GM23338 (cell line): ENCODE results near the gene TNFRSF8. TPM values are rescaled to one million over a fixed set of nuclear protein-coding genes. Genes with fewer than 3 reads are reported as not detected.

Experiments
- ATAC-seq: fragments of 200-7000 bp; cut with Tn5 transposase; 3 replicates; pipeline ENCODE4 v1.9.1; 2020
- DNase-seq: peaks from one replicate; pipeline ENCODE4 v3.0.0-alpha.2; 2015; ENCODE audit warnings: low spot score
- H2AFZ ChIP-seq: fragments of 200-600 bp; sonication (generic); 2 replicates; pipeline ENCODE4 v1.8.0; 2016; ENCODE audit warnings: antibody characterized with exemption, mild to moderate bottlenecking, moderate library complexity
- H3F3A ChIP-seq: fragments of 200-600 bp; sonication (generic); replicated peaks from 2 replicates; pipeline ENCODE4 v1.8.0; 2017; ENCODE audit warnings: antibody characterized with exemption, mixed run types, low read depth
- H3K27ac ChIP-seq: fragments of 200-600 bp; sonication (generic); 2 replicates; pipeline ENCODE4 v1.6.1; 2016; ENCODE audit warnings: low read depth
- H3K27me3 ChIP-seq: fragments of 200-600 bp; sonication (generic); 2 replicates; pipeline ENCODE4 v1.8.0; 2016; ENCODE audit warnings: mild to moderate bottlenecking, mixed run types, moderate library complexity; ENCODE audit not compliant: insufficient read depth
- H3K36me3 ChIP-seq: fragments of 200-600 bp; sonication (generic); 2 replicates; pipeline ENCODE4 v1.8.0; 2016; ENCODE audit warnings: mild to moderate bottlenecking; ENCODE audit not compliant: insufficient read depth
- H3K4me1 ChIP-seq: fragments of 200-600 bp; sonication (generic); 2 replicates; pipeline ENCODE4 v1.8.0; 2016; ENCODE audit warnings: mild to moderate bottlenecking, moderate library complexity; ENCODE audit not compliant: insufficient read depth
- H3K4me2 ChIP-seq: fragments of 200-600 bp; sonication (generic); 2 replicates; pipeline ENCODE4 v1.7.1; 2017; ENCODE audit warnings: mixed run types
- H3K4me3 ChIP-seq: fragments of 200-600 bp; sonication (generic); 2 replicates; pipeline ENCODE4 v1.6.1; 2016; ENCODE audit warnings: mixed run types
- H3K79me2 ChIP-seq: fragments of 200-600 bp; sonication (generic); replicated peaks from 2 replicates; pipeline ENCODE4 v1.8.0; 2017; ENCODE audit warnings: mild to moderate bottlenecking; ENCODE audit not compliant: insufficient read depth
- H3K9me2 ChIP-seq: fragments of 200-600 bp; sonication (generic); 2 replicates; pipeline ENCODE4 v1.8.0; 2017; ENCODE audit not compliant: insufficient read depth
- H4K20me1 ChIP-seq: fragments of 200-600 bp; sonication (generic); replicated peaks from 2 replicates; pipeline ENCODE4 v1.8.0; 2017; ENCODE audit warnings: mild to moderate bottlenecking; ENCODE audit not compliant: insufficient read depth
- H3K27ac Mint-ChIP-seq: 2 replicates; pipeline ENCODE4 v1.8.0; 2020; ENCODE audit warnings: inconsistent platforms, mild to moderate bottlenecking, moderate library complexity, mixed read lengths
- H3K27me3 Mint-ChIP-seq: 3 replicates; pipeline ENCODE4 v1.8.0; 2022; ENCODE audit warnings: low read depth, mild to moderate bottlenecking, moderate library complexity, mixed read lengths, inconsistent platforms; ENCODE audit not compliant: insufficient read depth, poor library complexity
- H3K36me3 Mint-ChIP-seq: 3 replicates; pipeline ENCODE4 v1.8.0; 2021; ENCODE audit warnings: low read depth, mild to moderate bottlenecking, inconsistent platforms, moderate library complexity, mixed read lengths
- H3K4me1 Mint-ChIP-seq: 3 replicates; pipeline ENCODE4 v1.8.0; 2020; ENCODE audit warnings: mild to moderate bottlenecking, inconsistent platforms, mixed read lengths
- H3K4me3 Mint-ChIP-seq: 3 replicates; pipeline ENCODE4 v1.8.0; 2021; ENCODE audit warnings: moderate library complexity, mild to moderate bottlenecking, inconsistent platforms, mixed read lengths
- H3K9me3 Mint-ChIP-seq: 3 replicates; pipeline ENCODE4 v1.8.0; 2020; ENCODE audit warnings: moderate library complexity, mild to moderate bottlenecking, inconsistent platforms, mixed read lengths
- CREB1 ChIP-seq: fragments of 250-450 bp; sonication (Bioruptor Pico); IDR thresholded peaks from 2 replicates; pipeline ENCODE4 v1.5.0; 2020; ENCODE audit warnings: low read depth, mild to moderate bottlenecking, moderate library complexity
- EZH2 ChIP-seq: fragments of 200-600 bp; sonication (generic); IDR thresholded peaks from one replicate; pipeline ENCODE4 v1.8.0; 2017; ENCODE audit warnings: antibody characterized with exemption, mild to moderate bottlenecking, low read depth; ENCODE audit not compliant: unreplicated experiment
- EZH2phosphoT487 ChIP-seq: fragments of 200-600 bp; sonication (generic); IDR thresholded peaks from one replicate; pipeline ENCODE4 v1.8.1; 2018; ENCODE audit warnings: antibody characterized with exemption; ENCODE audit not compliant: unreplicated experiment
- JUNB ChIP-seq: IDR thresholded peaks from one replicate; pipeline ENCODE4 v1.6.1; 2016; ENCODE audit warnings: antibody characterized with exemption; ENCODE audit not compliant: unreplicated experiment
- NANOG ChIP-seq: IDR thresholded peaks from 2 replicates; pipeline ENCODE4 v1.6.1; 2016; ENCODE audit warnings: antibody characterized with exemption, borderline replicate concordance
- POLR2AphosphoS5 ChIP-seq: IDR thresholded peaks from 2 replicates; pipeline ENCODE4 v1.6.1; 2016; ENCODE audit warnings: antibody characterized with exemption, low read depth
- STAT1 ChIP-seq: IDR thresholded peaks from one replicate; pipeline ENCODE4 v1.6.1; 2016; ENCODE audit warnings: antibody characterized with exemption; ENCODE audit not compliant: unreplicated experiment
- ZNF114 ChIP-seq: fragments of 250-450 bp; sonication (Bioruptor Pico); IDR thresholded peaks from 2 replicates; pipeline ENCODE4 v1.5.0; 2020; ENCODE audit warnings: mild to moderate bottlenecking, moderate library complexity
- ZNF331 ChIP-seq: fragments of 250-450 bp; sonication (Bioruptor Pico); IDR thresholded peaks from 2 replicates; pipeline ENCODE4 v1.5.0; 2020; ENCODE audit warnings: low read depth, mild to moderate bottlenecking, moderate library complexity
- polyA plus RNA-seq: library from polyadenylated mRNA; unstranded; fragments of >200 nt; fragmentation: Nextera tagmentation; extraction: Ambion mirVana; gene quantifications from 2 replicates; pipeline ENCODE4 v1.2.1, GENCODE V29; 2016
- total RNA-seq: library from RNA; depleted of rRNA; stranded (reverse); fragments of >200 nt; shearing (Covaris generic); gene quantifications from 2 replicates; pipeline ENCODE4 v1.2.3, GENCODE V29; 2014
- TF ChIP-seq, protein P1 (sequence below): IDR thresholded peaks from 2 replicates; pipeline ENCODE4 v1.6.1; 2016; ENCODE audit warnings: antibody characterized with exemption
- TF ChIP-seq, protein P2 (sequence below), 2 experiments: fragments of 200-600 bp in 1 of 2; sonication (generic) in 1 of 2; conservative IDR thresholded peaks; 2 replicates each; pipeline versions ENCODE4 v1.5.1 to v1.6.1; 2016 to 2017; ENCODE audit warnings: antibody characterized with exemption in 2 of 2, low read depth in 2 of 2, mild to moderate bottlenecking in 2 of 2, moderate library complexity in 1 of 2

Gene TNFRSF8
- total and polyA plus RNA-seq, 2 experiments from 2014 or later, result 11.7 to 28.2 TPM

DNA sequence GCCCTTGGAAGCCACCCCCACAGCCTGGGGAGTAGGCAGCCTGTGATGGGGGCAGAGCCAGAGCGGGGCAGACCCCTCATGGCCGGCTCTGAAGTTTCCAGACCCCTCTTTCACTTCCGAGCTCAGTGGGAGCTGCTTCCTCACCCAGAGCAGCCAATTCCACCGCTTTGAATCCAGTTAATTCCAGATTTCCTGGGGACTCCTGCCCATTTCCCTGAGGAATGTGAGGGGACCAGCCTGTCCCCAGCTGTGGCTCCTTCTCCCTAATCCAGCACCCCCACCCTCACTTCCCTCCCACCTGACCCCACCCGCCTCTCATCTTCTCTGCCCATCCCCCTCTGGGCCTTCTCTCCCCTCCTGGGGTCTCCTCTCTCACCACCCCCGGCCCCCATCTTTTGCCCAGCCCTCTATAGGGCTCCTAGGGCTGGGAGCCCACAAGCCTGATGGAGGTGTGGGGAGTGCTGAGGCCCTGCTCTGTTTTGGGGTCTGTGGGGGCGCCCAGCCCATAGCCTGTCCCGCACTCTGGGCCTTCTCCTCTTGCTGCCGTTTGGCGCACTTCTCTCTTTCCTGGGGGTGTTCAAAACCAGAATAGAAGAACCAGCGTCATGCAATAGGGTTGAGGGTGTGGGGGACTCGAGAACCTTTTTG, 77.5 kb downstream of the TNFRSF8 start:
- no peaks in the 10 kb centered on the region for H4K20me1 ChIP-seq
- H3K4me2 ChIP-seq, result no peak overlapping the region
- H3K27ac ChIP-seq, result no peak overlapping the region
- Mint-ChIP-seq H3K36me3 (no peaks in the 10 kb centered on the region; the same call in 2 of the 3 replicates), H3K4me3 (no peak overlapping the region), H3K4me1 (peaks cover 2% of the 10 kb centered on the region; the same call in 1 of the 3 replicates), H3K27ac (no peak overlapping the region), H3K27me3 (peaks cover 3% of the 10 kb centered on the region), H3K9me3 (no peaks in the 10 kb centered on the region)
- no peaks in the 10 kb centered on the region; the same call in 1 of the 2 replicates for H3K36me3 ChIP-seq
- no peaks in the 10 kb centered on the region for H3K79me2 ChIP-seq
- DNase-seq (no peak), ATAC-seq (no peak)
- no peak for TF ChIP-seq NANOG
- no peak for TF ChIP-seq STAT1
- no peak for TF ChIP-seq CREB1 (CRISPR knock-in tag)
- TF ChIP-seq JUNB, result no peak
- TF ChIP-seq EZH2phosphoT487, result no peak
- H2AFZ ChIP-seq, result no peak overlapping the region
- no peaks in the 10 kb centered on the region for H3K9me2 ChIP-seq
- H3F3A ChIP-seq, result no peaks in the 10 kb centered on the region
- H3K27me3 ChIP-seq, result no peaks in the 10 kb centered on the region
- H3K4me1 ChIP-seq, result no peaks in the 10 kb centered on the region
- H3K4me3 ChIP-seq, result no peak overlapping the region

DNA sequence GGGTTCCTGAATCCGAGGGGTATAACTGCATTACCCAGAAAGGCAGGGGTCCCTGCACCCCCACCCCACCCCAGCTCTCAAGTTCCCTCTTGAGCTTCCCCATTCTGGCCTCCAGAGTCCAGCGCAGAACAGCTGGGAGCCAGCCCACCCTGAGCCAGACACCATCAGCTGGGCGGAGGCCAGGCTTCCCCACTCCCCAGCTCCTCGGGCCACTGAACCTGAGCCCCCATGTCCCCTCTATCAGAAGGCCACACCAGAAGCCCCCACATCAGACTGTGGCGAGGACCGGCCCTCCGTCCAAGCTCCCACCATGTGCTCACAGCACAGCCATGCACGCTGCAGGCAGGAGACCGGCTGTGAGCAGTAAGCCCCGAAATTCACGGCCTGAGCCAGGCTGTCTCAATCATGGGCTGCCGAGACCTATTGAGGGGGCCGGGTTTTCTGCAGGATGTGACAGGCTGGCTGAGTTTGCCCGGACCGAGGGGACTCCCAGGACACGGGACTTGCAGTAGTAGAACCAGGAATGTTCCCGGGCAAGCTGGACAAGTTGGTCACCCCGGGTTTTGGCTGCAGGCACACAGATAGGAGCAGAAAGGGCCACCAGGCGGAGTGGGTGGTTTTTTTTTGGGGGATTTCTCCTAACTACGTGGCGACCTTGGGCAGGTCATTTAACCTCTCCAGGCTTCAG, 78.2 kb downstream of the TNFRSF8 start:
- Histone ChIP-seq H2AFZ (no peak overlapping the region), H3K27ac (no peak overlapping the region)
- TF ChIP-seq STAT1 (no peak), EZH2 (no peak), NANOG (no peak), POLR2AphosphoS5 (no peak), CREB1 (CRISPR knock-in tag) (no peak), EZH2phosphoT487 (no peak), ZNF331 (no peak), JUNB (no peak), ZNF114 (no peak)
- TF ChIP-seq, protein P1, sequence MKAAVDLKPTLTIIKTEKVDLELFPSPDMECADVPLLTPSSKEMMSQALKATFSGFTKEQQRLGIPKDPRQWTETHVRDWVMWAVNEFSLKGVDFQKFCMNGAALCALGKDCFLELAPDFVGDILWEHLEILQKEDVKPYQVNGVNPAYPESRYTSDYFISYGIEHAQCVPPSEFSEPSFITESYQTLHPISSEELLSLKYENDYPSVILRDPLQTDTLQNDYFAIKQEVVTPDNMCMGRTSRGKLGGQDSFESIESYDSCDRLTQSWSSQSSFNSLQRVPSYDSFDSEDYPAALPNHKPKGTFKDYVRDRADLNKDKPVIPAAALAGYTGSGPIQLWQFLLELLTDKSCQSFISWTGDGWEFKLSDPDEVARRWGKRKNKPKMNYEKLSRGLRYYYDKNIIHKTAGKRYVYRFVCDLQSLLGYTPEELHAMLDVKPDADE, result no peak
- TF ChIP-seq, protein P2, sequence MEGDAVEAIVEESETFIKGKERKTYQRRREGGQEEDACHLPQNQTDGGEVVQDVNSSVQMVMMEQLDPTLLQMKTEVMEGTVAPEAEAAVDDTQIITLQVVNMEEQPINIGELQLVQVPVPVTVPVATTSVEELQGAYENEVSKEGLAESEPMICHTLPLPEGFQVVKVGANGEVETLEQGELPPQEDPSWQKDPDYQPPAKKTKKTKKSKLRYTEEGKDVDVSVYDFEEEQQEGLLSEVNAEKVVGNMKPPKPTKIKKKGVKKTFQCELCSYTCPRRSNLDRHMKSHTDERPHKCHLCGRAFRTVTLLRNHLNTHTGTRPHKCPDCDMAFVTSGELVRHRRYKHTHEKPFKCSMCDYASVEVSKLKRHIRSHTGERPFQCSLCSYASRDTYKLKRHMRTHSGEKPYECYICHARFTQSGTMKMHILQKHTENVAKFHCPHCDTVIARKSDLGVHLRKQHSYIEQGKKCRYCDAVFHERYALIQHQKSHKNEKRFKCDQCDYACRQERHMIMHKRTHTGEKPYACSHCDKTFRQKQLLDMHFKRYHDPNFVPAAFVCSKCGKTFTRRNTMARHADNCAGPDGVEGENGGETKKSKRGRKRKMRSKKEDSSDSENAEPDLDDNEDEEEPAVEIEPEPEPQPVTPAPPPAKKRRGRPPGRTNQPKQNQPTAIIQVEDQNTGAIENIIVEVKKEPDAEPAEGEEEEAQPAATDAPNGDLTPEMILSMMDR (conservative IDR thresholded peaks at IDR 0.05; ENCODE audit: low read depth in 2 of 2), result no peak

More for the DNA sequence above, 78.2 kb downstream of the TNFRSF8 start:
- ATAC-seq (no peak), DNase-seq (no peak)
- H3K36me3 ChIP-seq, result no peaks in the 10 kb centered on the region; the same call in 1 of the 2 replicates
- H3K9me2 ChIP-seq, result no peaks in the 10 kb centered on the region
- no peak overlapping the region for H3K4me3 ChIP-seq
- 0 out of 3 replicates have a peak, but pooled peaks cover 2% of the 10 kb centered on the region for H3K4me1 Mint-ChIP-seq
- H3K36me3 Mint-ChIP-seq, result no peaks in the 10 kb centered on the region
- no peaks in the 10 kb centered on the region for H3K79me2 ChIP-seq
- no peaks in the 10 kb centered on the region for H3K4me1 ChIP-seq
- no peak overlapping the region for H3K27ac Mint-ChIP-seq
- no peaks in the 10 kb centered on the region for H3K9me3 Mint-ChIP-seq
- H3K27me3 ChIP-seq, result no peaks in the 10 kb centered on the region
- H3K27me3 Mint-ChIP-seq, result peaks cover 3% of the 10 kb centered on the region
- H3K4me2 ChIP-seq, result no peak overlapping the region
- H3F3A ChIP-seq, result no peaks in the 10 kb centered on the region
- H4K20me1 ChIP-seq, result no peaks in the 10 kb centered on the region
- no peak overlapping the region for H3K4me3 Mint-ChIP-seq
